Measurements from ENCODE around the gene RNU7-1.

GRCh38 chr12:6902448-6902847, 41.2 kb upstream of the RNU7-1 start:
- TF ChIP-seq CTCF (conservative IDR thresholded peaks at IDR 0.05) (no peak), ZFX (IDR thresholded peaks at IDR 0.05) (no peak)
